IMR-90 (cell line): ENCODE results near the gene AMBRA1. TPM values are rescaled to one million over a fixed set of nuclear protein-coding genes. Genes with fewer than 3 reads are reported as not detected.

ENCODE experiments used
- ATAC-seq: fragments of 200-7000 bp; cut with Tn5 transposase; 2 replicates; pipeline ENCODE4 v1.9.1; 2020; ENCODE audit warnings: low read depth, mild to moderate bottlenecking, moderate library complexity
- BruUV-seq: library from RNA; stranded (reverse); fragments of 400-500 nt; replicated peaks from 2 replicates; lab custom pipeline; 2021; lab: Mats Ljungman, UMichigan
- CTCF ChIA-PET: fragments of 300-600 bp; formaldehyde crosslinking; extraction: SDS; loops from one replicate; lab custom pipeline; 2021; ENCODE audit warnings: antibody characterized with exemption; lab: Yijun Ruan, JAX
- POLR2A ChIA-PET: fragments of 300-600 bp; sonication (Branson Sonifier 250); formaldehyde crosslinking; loops from one replicate; lab custom pipeline; 2022; ENCODE audit warnings: antibody characterized with exemption; ENCODE audit not compliant: unreplicated experiment; lab: Charles Lee
- DNase-seq: peaks from one replicate; pipeline ENCODE4 v3.0.0; 2013
- H2AFZ ChIP-seq: replicated peaks from 2 replicates; pipeline ENCODE3; 2013; ENCODE audit warnings: low read length, mild to moderate bottlenecking; ENCODE audit not compliant: poor library complexity
- H2AK5ac ChIP-seq: 2 replicates; pipeline ENCODE4 v1.6.1; 2013; ENCODE audit warnings: low read depth, low read length, inconsistent platforms
- H2AK9ac ChIP-seq: replicated peaks from 2 replicates; pipeline ENCODE3; 2013; ENCODE audit warnings: mild to moderate bottlenecking, low read depth, low read length, moderate library complexity; ENCODE audit not compliant: poor library complexity
- H2BK120ac ChIP-seq: 2 replicates; pipeline ENCODE4 v1.6.1; 2013; ENCODE audit warnings: low read depth, low read length, inconsistent platforms
- H2BK15ac ChIP-seq: 3 replicates; pipeline ENCODE4 v1.6.1; 2013; ENCODE audit warnings: low read depth, low read length, inconsistent platforms
- H2BK20ac ChIP-seq: 2 replicates; pipeline ENCODE4 v1.6.1; 2013; ENCODE audit warnings: low read depth, mild to moderate bottlenecking, inconsistent platforms, low read length, moderate library complexity
- H2BK5ac ChIP-seq: 2 replicates; pipeline ENCODE4 v1.6.1; 2013; ENCODE audit warnings: mild to moderate bottlenecking, low read depth, low read length, inconsistent platforms; ENCODE audit not compliant: poor library complexity, severe bottlenecking
- H3K14ac ChIP-seq: replicated peaks from 2 replicates; pipeline ENCODE4 v1.6.1; 2013; ENCODE audit warnings: low read depth, low read length, inconsistent platforms
- H3K18ac ChIP-seq: 2 replicates; pipeline ENCODE4 v1.6.1; 2013; ENCODE audit warnings: low read depth, low read length, control low read depth
- H3K23ac ChIP-seq: 2 replicates; pipeline ENCODE4 v1.6.1; 2013; ENCODE audit warnings: low read depth, low read length, inconsistent platforms
- H3K27ac ChIP-seq: 2 replicates; pipeline ENCODE4 v1.5.1; 2013; ENCODE audit warnings: mild to moderate bottlenecking, control low read depth, low read length; ENCODE audit not compliant: insufficient read depth
- H3K27me3 ChIP-seq: 2 replicates; pipeline ENCODE4 v1.6.1; 2013; ENCODE audit warnings: low read length; ENCODE audit not compliant: control insufficient read depth, insufficient read depth
- H3K36me3 ChIP-seq: 2 replicates; pipeline ENCODE4 v1.6.1; 2013; ENCODE audit warnings: low read length, mixed read lengths; ENCODE audit not compliant: control insufficient read depth, insufficient read depth
- H3K4ac ChIP-seq: 2 replicates; pipeline ENCODE4 v1.6.1; 2013; ENCODE audit warnings: low read depth, low read length, inconsistent platforms
- H3K4me1 ChIP-seq: 2 replicates; pipeline ENCODE4 v1.6.1; 2013; ENCODE audit warnings: low read length, mixed read lengths; ENCODE audit not compliant: control insufficient read depth, insufficient read depth
- H3K4me2 ChIP-seq: 2 replicates; pipeline ENCODE4 v1.6.1; 2013; ENCODE audit warnings: low read depth, mild to moderate bottlenecking, control low read depth, low read length, moderate library complexity
- H3K4me3 ChIP-seq: 2 replicates; pipeline ENCODE4 v1.5.1; 2013; ENCODE audit warnings: low read depth, mild to moderate bottlenecking, control low read depth, low read length, moderate library complexity; ENCODE audit not compliant: insufficient read depth
- H3K56ac ChIP-seq: 2 replicates; pipeline ENCODE4 v1.6.1; 2013; ENCODE audit warnings: low read length, inconsistent platforms; ENCODE audit not compliant: insufficient read depth; ENCODE audit errors: extremely low read depth
- H3K79me1 ChIP-seq, 2 experiments: 2 replicates each; pipeline ENCODE4 v1.6.1; 2013; ENCODE audit warnings: low read length in 2 of 2, inconsistent platforms in 1 of 2, low read depth in 1 of 2
- H3K9ac ChIP-seq: 2 replicates; pipeline ENCODE4 v1.6.1; 2013; ENCODE audit warnings: low read depth, low read length, control low read depth
- H3K9me1 ChIP-seq: 2 replicates; pipeline ENCODE4 v1.6.1; 2013; ENCODE audit warnings: low read length, inconsistent platforms; ENCODE audit not compliant: insufficient read depth
- H3K9me3 ChIP-seq: 2 replicates; pipeline ENCODE4 v1.6.1; 2013; ENCODE audit warnings: low read length; ENCODE audit not compliant: control insufficient read depth, insufficient read depth
- H4K20me1 ChIP-seq: 2 replicates; pipeline ENCODE4 v1.6.1; 2013; ENCODE audit warnings: low read length, inconsistent platforms; ENCODE audit not compliant: insufficient read depth
- H4K5ac ChIP-seq: 2 replicates; pipeline ENCODE4 v1.6.1; 2013; ENCODE audit warnings: mild to moderate bottlenecking, low read depth, low read length, control low read depth
- H4K8ac ChIP-seq, 2 experiments: 2 replicates each; pipeline ENCODE4 v1.6.1; 2013; ENCODE audit warnings: low read depth in 2 of 2, low read length in 2 of 2, control low read depth in 1 of 2, inconsistent platforms in 1 of 2
- H4K91ac ChIP-seq: 2 replicates; pipeline ENCODE4 v1.6.1; 2013; ENCODE audit warnings: low read depth, low read length, inconsistent platforms; ENCODE audit not compliant: insufficient read depth
- CHD1 ChIP-seq: IDR thresholded peaks from 2 replicates; pipeline ENCODE4 v1.6.1; 2012; ENCODE audit warnings: low read depth, low read length, improper control_type of control experiment
- FOS ChIP-seq: fragments of 150-350 bp; IDR thresholded peaks from 2 replicates; pipeline ENCODE4 v1.6.1; 2016; ENCODE audit warnings: low read depth, low read length
- MXI1 ChIP-seq: IDR thresholded peaks from 2 replicates; pipeline ENCODE4 v1.6.1; 2012; ENCODE audit warnings: low read depth, mild to moderate bottlenecking, low read length, moderate library complexity, borderline replicate concordance
- WGBS, 2 experiments: methylation state at CpG; one replicate each; pipeline versions ENCODE4 v1.1.5 to v1.1.7; 2013; ENCODE audit warnings: missing lambda C conversion rate in 2 of 2; ENCODE audit not compliant: insufficient read length in 1 of 2; ENCODE audit errors: extremely low coverage in 2 of 2; 5-methylcytosine and 5-hydroxymethylcytosine counted together
- dilution Hi-C: fragments of 300-500 bp; cut with HindIII; formaldehyde crosslinking; loops from one replicate; pipeline ENCODE4 v1.14.3; 2018; ENCODE audit warnings: low sequenced_read_pairs; ENCODE audit not compliant: unreplicated experiment
- in situ Hi-C: fragments of 300-500 bp; cut with MboI; formaldehyde crosslinking; loops from 3 replicates; pipeline ENCODE4 v1.14.3; 2019; ENCODE audit warnings: low sequenced_read_pairs, inconsistent platforms, mixed read lengths
- intact Hi-C: fragments of 100-400 bp; cut with micrococcal nuclease; formaldehyde crosslinking; loops from 2 replicates; pipeline ENCODE4 v1.10.0; 2022
- polyA plus RNA-seq, 3 experiments: library from polyadenylated mRNA; depleted of rRNA; stranded (reverse); fragments of >200 nt; gene quantifications; 2 replicates each; pipeline ENCODE4 v1.2.3, GENCODE V29; 2012; ENCODE audit warnings: low replicate concordance in 1 of 3
- total RNA-seq: library from RNA; depleted of rRNA; stranded (reverse); fragments of >200 nt; gene quantifications from 2 replicates; pipeline ENCODE4 v1.2.3, GENCODE V29; 2012

Gene AMBRA1
- total and polyA plus RNA-seq, 2 of the 4 experiments (the other 2 are of a cell fraction), result 9.4 to 18.3 TPM

- Histone ChIP-seq H3K4me1 (peaks cover 24% of the 10 kb centered on the region), H3K9ac (no peak overlapping the region), H3K14ac (peak overlapping the region; percentile 61), H3K23ac (no peak overlapping the region), H3K79me1 (peaks cover 38 to 74% of the 10 kb centered on the region in 2 experiments), H3K4me3 (no peak overlapping the region), H2AFZ (peak overlapping the region; percentile 64), H4K91ac (no peak overlapping the region), H2BK15ac (no peak overlapping the region), H3K4ac (peak overlapping the region; percentile 55), H3K27me3 (no peaks in the 10 kb centered on the region), H4K20me1 (peaks cover 47% of the 10 kb centered on the region), H2BK20ac (no peak overlapping the region), H2AK5ac (peak overlapping the region; percentile 88), H3K9me1 (peaks cover 12% of the 10 kb centered on the region), H3K56ac (no peak overlapping the region), H3K18ac (no peak overlapping the region), H3K4me2 (no peak overlapping the region; the same call in 1 of the 2 replicates), H2AK9ac (peak overlapping the region; percentile 30), H3K9me3 (no peaks in the 10 kb centered on the region), H3K36me3 (no peaks in the 10 kb centered on the region), H3K27ac (no peak overlapping the region), H2BK5ac (no peak overlapping the region), H4K8ac (peak overlapping the region in 1 of 2 experiments; percentile 50; a peak in 1 of 4 replicates), H2BK120ac (no peak overlapping the region), H4K5ac (no peak overlapping the region)
- no TSS peak for BruUV-seq
- in situ Hi-C loops, result no loop called here
- ChIA-PET POLR2A (no interaction called here), CTCF (no interaction called here)
- TF ChIP-seq MXI1 (peak; percentile 82), CHD1 (no peak), FOS (peak; percentile 74)
- ATAC-seq (peak; percentile 64), DNase-seq (peak; percentile 68)
- intact Hi-C loops, result no loop called here
- WGBS, 2 experiments, result 35% methylated on average over 2 of the region's 7 CpGs; no CpG with 5 or more reads in 1 of the 2 experiments
- dilution Hi-C loops, result no loop called here
Measured at GRCh38 chr11:46557684-46558151, 36.1 kb downstream of the AMBRA1 start.
